Measurements from ENCODE around the gene ANKDD1B. TPM values are rescaled to one million over a fixed set of nuclear protein-coding genes. Genes with fewer than 3 reads are reported as not detected.

Gene ANKDD1B
- total and polyA plus RNA-seq, 2 of the 8 experiments (the other 6 are each of a cell fraction or from before 2014, with no cell fraction given), result 0.08 to 0.22 TPM

DNA sequence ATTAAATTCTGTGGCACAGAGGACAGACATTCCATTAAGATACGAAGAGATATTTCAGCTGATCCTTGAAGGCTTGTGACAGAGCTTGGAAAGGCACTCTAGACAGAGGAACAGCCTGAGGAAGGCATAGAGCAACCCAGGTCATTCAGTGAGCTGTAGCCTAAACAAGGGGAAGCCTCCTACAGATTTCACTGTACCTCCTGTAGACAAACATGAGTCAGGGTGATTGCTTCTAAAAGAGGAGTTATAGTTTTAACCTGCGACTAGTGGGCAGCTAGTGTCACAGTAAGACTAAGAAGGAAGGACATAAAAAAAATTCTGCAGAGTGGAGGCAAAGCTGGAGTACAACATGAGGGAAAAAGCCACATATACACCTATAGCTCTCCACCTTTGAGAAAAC, 43.5 kb upstream of the ANKDD1B start:
- no peaks in the 10 kb centered on the region; a peak in 1 of 8 replicates for H3K36me3 ChIP-seq (ENCODE audit: control insufficient read depth in 2 of 4, insufficient read depth in 4 of 4, low read length in 3 of 4)
- no peaks in the 10 kb centered on the region for H3K23me2 ChIP-seq (ENCODE audit: low read depth, low read length)
- no peaks in the 10 kb centered on the region for H3K27me3 ChIP-seq (replicated peaks in 1 of 4; ENCODE audit: control insufficient read depth in 3 of 4, extremely low read depth in 1 of 4, insufficient read depth in 3 of 4, low read length in 3 of 4)
- no peak overlapping the region for H3K14ac ChIP-seq (ENCODE audit: insufficient read length)
- H3K79me1 ChIP-seq (ENCODE audit: low read depth, low read length), result no peaks in the 10 kb centered on the region
- no peaks in the 10 kb centered on the region for H4K20me1 ChIP-seq (replicated peaks in 1 of 2; ENCODE audit: control insufficient read depth in 1 of 2, insufficient read depth in 2 of 2, low read length in 2 of 2)
- no peak overlapping the region for H2BK12ac ChIP-seq (ENCODE audit: low read depth, low read length)
- no peak overlapping the region for H3K56ac ChIP-seq (replicated peaks; ENCODE audit: insufficient read length, low read depth, low read length)
- DNase-seq (ENCODE audit: low read depth in 1 of 2, low spot score in 2 of 2) (no peak), FAIRE-seq (no peak)
- no peak overlapping the region for H2BK20ac ChIP-seq (ENCODE audit: low read length)
- no peak overlapping the region for H4K8ac ChIP-seq (ENCODE audit: extremely low read depth, insufficient read depth, low read length)
- no peak overlapping the region for H2AK5ac ChIP-seq (ENCODE audit: low read depth, low read length)
- no peaks in the 10 kb centered on the region; a peak in 1 of 7 replicates for H3K4me1 ChIP-seq (replicated peaks in 1 of 4; ENCODE audit: control insufficient read depth in 3 of 4, insufficient read depth in 4 of 4, low read length in 3 of 4)
- H3K4ac ChIP-seq (replicated peaks; ENCODE audit: insufficient read length, low read depth, low read length), result no peak overlapping the region
- no peak overlapping the region for H3K4me3 ChIP-seq (ENCODE audit: extremely low read depth in 1 of 4, insufficient read depth in 2 of 4, low read depth in 3 of 4, low read length in 4 of 4)
- WGBS, 2 experiments (ENCODE audit: extremely low coverage in 1 of 2, insufficient coverage in 1 of 2, insufficient read length in 1 of 2, insufficient replicate concordance in 2 of 2, low coverage in 1 of 2, low lambda C conversion rate in 2 of 2, missing lambda C conversion rate in 1 of 2), result 86% methylated on average over 2 of the region's 2 CpGs; no CpG with 5 or more reads in 1 of the 2 experiments
- H2BK5ac ChIP-seq (ENCODE audit: low read depth, low read length), result no peak overlapping the region
- no peak overlapping the region for H4K5ac ChIP-seq (ENCODE audit: insufficient read length, low read depth, low read length)
- H3K18ac ChIP-seq (ENCODE audit: extremely low read depth, low read length), result no peak overlapping the region
- H3K9ac ChIP-seq (replicated peaks in 1 of 4; ENCODE audit: extremely low read depth in 1 of 4, low read depth in 3 of 4, low read length in 3 of 4), result no peak overlapping the region
- H3K9me3 ChIP-seq (ENCODE audit: insufficient read depth in 2 of 2, low read depth in 1 of 2, low read length in 1 of 2), result peaks cover 0 to 2% of the 10 kb centered on the region in 2 experiments; a peak in 1 of 4 replicates
- H2BK120ac ChIP-seq (replicated peaks; ENCODE audit: low read depth, low read length), result no peak overlapping the region
- no peak overlapping the region for H4K91ac ChIP-seq (replicated peaks; ENCODE audit: insufficient read length, low read length)
- H3K27ac ChIP-seq (ENCODE audit: low read depth, low read length), result no peak overlapping the region
- H3K79me2 ChIP-seq (ENCODE audit: control insufficient read depth in 1 of 2, insufficient read depth in 2 of 2, low read length in 2 of 2), result no peaks in the 10 kb centered on the region
- POLR2A ChIA-PET (ENCODE audit: partially characterized antibody), result no interaction called here
- H3K4me2 ChIP-seq (ENCODE audit: insufficient read depth in 1 of 2, low read depth in 2 of 2, low read length in 2 of 2), result no peak overlapping the region
- H3K23ac ChIP-seq (ENCODE audit: insufficient read length), result no peak overlapping the region
- H2AFZ ChIP-seq (ENCODE audit: low read length), result no peak overlapping the region
- CTCF ChIA-PET (ENCODE audit: partially characterized antibody), result interaction anchor here (0.6 to 1.7 kb wide), 4 partner anchors 9 to 286 kb away, joined by 3 to 4 read pairs (median 4); no protein-coding TSS in a partner anchor
- H2BK15ac ChIP-seq (ENCODE audit: low read length), result no peak overlapping the region
- TF ChIP-seq POLR2AphosphoS5 (IDR thresholded peaks at IDR 0.05; ENCODE audit: low read depth, low read length) (no peak), BRCA1 (IDR thresholded peaks at IDR 0.05; ENCODE audit: low read depth, low read length) (no peak), ATF2 (IDR thresholded peaks at IDR 0.05; ENCODE audit: low read length) (no peak), RXRA (IDR thresholded peaks at IDR 0.05; ENCODE audit: insufficient read depth, low read depth, low read length) (no peak), SIRT6 (IDR thresholded peaks at IDR 0.05; ENCODE audit: low read length) (no peak), MAFK (IDR thresholded peaks at IDR 0.05; ENCODE audit: low read depth, low read length) (no peak), KDM4A (IDR thresholded peaks at IDR 0.05; ENCODE audit: low read depth, low read length, severe bottlenecking) (no peak), RFX5 (IDR thresholded peaks at IDR 0.05; ENCODE audit: borderline replicate concordance, low read depth, low read length) (no peak), EZH2 (IDR thresholded peaks at IDR 0.05; ENCODE audit: low read depth, low read length, severe bottlenecking) (no peak), TBP (IDR thresholded peaks at IDR 0.05; ENCODE audit: low read depth, low read length) (no peak), SP2 (IDR thresholded peaks at IDR 0.05; ENCODE audit: low read length) (no peak), SRF (IDR thresholded peaks at IDR 0.05; ENCODE audit: low read depth, low read length) (no peak), SAP30 (IDR thresholded peaks at IDR 0.05; ENCODE audit: insufficient read depth, insufficient replicate concordance, low read length) (no peak), ASH2L (IDR thresholded peaks at IDR 0.05; ENCODE audit: low read length) (no peak)

Data from H1 (cell line).